ENCODE data around the gene PCNT.

DNA sequence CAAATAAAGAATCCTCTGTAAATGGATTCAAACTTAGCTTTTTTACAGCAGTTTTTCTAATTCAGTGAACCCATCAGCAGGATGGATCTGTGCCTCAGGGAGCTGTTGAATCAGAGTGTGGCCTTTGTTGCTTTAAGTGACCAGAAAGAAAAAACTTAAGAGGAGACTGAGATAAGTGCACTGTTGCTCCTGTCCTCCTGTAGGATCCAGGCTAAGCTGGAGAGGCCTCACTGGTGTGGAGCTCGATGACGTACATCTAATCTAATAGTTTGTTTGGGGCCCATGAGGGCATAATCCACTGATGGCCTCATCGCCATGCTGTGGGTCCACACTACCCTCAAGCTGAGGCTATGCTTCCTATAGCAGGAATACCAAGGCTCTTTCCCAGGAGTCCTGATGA is 145.3 kb downstream of the PCNT start:
- TF ChIP-seq KDM1A (IDR thresholded peaks at IDR 0.05; ENCODE audit: borderline replicate concordance, low read length) (no peak), ZNF274 (IDR thresholded peaks at IDR 0.05; ENCODE audit: borderline replicate concordance, extremely low read depth, low read length) (no peak), POLR2A (IDR thresholded peaks at IDR 0.05; ENCODE audit: control extremely low read depth in 1 of 2, low read depth in 2 of 2, low read length in 2 of 2) (no peak), KDM5A (IDR thresholded peaks at IDR 0.05; ENCODE audit: low read length) (no peak), SRF (IDR thresholded peaks at IDR 0.05; ENCODE audit: low read depth, low read length) (no peak), JUND (IDR thresholded peaks at IDR 0.05; ENCODE audit: low read length) (no peak), NRF1 (IDR thresholded peaks at IDR 0.05; ENCODE audit: low read depth, low read length) (no peak)
- TF ChIP-seq, protein P1, sequence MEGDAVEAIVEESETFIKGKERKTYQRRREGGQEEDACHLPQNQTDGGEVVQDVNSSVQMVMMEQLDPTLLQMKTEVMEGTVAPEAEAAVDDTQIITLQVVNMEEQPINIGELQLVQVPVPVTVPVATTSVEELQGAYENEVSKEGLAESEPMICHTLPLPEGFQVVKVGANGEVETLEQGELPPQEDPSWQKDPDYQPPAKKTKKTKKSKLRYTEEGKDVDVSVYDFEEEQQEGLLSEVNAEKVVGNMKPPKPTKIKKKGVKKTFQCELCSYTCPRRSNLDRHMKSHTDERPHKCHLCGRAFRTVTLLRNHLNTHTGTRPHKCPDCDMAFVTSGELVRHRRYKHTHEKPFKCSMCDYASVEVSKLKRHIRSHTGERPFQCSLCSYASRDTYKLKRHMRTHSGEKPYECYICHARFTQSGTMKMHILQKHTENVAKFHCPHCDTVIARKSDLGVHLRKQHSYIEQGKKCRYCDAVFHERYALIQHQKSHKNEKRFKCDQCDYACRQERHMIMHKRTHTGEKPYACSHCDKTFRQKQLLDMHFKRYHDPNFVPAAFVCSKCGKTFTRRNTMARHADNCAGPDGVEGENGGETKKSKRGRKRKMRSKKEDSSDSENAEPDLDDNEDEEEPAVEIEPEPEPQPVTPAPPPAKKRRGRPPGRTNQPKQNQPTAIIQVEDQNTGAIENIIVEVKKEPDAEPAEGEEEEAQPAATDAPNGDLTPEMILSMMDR (IDR thresholded peaks at IDR 0.05; ENCODE audit: control extremely low read depth in 1 of 3, insufficient read depth in 1 of 3, low read depth in 1 of 3, low read length in 3 of 3) = no peak
- TF ChIP-seq, protein P2, sequence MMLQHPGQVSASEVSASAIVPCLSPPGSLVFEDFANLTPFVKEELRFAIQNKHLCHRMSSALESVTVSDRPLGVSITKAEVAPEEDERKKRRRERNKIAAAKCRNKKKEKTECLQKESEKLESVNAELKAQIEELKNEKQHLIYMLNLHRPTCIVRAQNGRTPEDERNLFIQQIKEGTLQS (IDR thresholded peaks at IDR 0.05; ENCODE audit: insufficient read depth, low read depth, low read length) = no peak
